CD4-positive, alpha-beta T cell (primary cell): Measurements from ENCODE around the gene RER1. TPM values are rescaled to one million over a fixed set of nuclear protein-coding genes. Genes with fewer than 3 reads are reported as not detected.

Source experiments
- ATAC-seq: fragments of 200-7000 bp; cut with Tn5 transposase; one replicate; pipeline ENCODE4 v1.10.0; 2022; ENCODE audit warnings: mild to moderate bottlenecking; ENCODE audit not compliant: poor library complexity
- CTCF ChIA-PET: fragments of 350-600 bp; sonication (Branson Sonifier 250); formaldehyde crosslinking; loops from one replicate; lab custom pipeline; 2021; ENCODE audit warnings: antibody characterized with exemption, inconsistent platforms; lab: Charles Lee
- POLR2A ChIA-PET: fragments of 350-600 bp; sonication (Branson Sonifier 250); formaldehyde crosslinking; loops from one replicate; lab custom pipeline; 2021; ENCODE audit warnings: antibody characterized with exemption, inconsistent platforms; lab: Charles Lee
- DNase-seq, 14 experiments: peaks; one replicate each; pipeline ENCODE4 v3.0.0-alpha.2; 2013 to 2020; ENCODE audit warnings: mixed read lengths in 2 of 14
- H3K27ac ChIP-seq, 2 donors: one replicate each; pipeline versions ENCODE4 v1.5.1 to v1.7.0; 2013; ENCODE audit warnings: low read length in 2 of 2, low read depth in 1 of 2, mild to moderate bottlenecking in 1 of 2
- H3K27me3 ChIP-seq, 2 experiments: 1 replicate in 1 of 2; 2 replicates in 1 of 2; pipeline versions ENCODE4 v1.6.1 to v1.7.0; 2013; ENCODE audit warnings: low read length in 2 of 2, control low read depth in 1 of 2, mild to moderate bottlenecking in 1 of 2, moderate library complexity in 1 of 2; ENCODE audit not compliant: insufficient read depth in 2 of 2, control insufficient read depth in 1 of 2
- H3K36me3 ChIP-seq: one replicate; pipeline ENCODE4 v1.6.1; 2013; ENCODE audit warnings: low read length, control low read depth; ENCODE audit not compliant: insufficient read depth
- H3K4me1 ChIP-seq: one replicate; pipeline ENCODE4 v1.6.1; 2013; ENCODE audit warnings: low read length, control low read depth; ENCODE audit not compliant: insufficient read depth
- H3K4me3 ChIP-seq: one replicate; pipeline ENCODE4 v1.5.1; 2013; ENCODE audit warnings: mild to moderate bottlenecking, low read length, moderate library complexity
- H3K9me3 ChIP-seq, 2 experiments: 1 replicate in 1 of 2; 2 replicates in 1 of 2; pipeline versions ENCODE4 v1.6.1 to v1.7.0; 2013; ENCODE audit warnings: low read length in 2 of 2, mild to moderate bottlenecking in 2 of 2, control low read depth in 1 of 2, moderate library complexity in 1 of 2; ENCODE audit not compliant: control insufficient read depth in 1 of 2, insufficient read depth in 1 of 2
- H3K27ac Mint-ChIP-seq: one replicate; pipeline ENCODE4 v1.8.0; 2020; ENCODE audit warnings: mixed read lengths
- H3K27me3 Mint-ChIP-seq: one replicate; pipeline ENCODE4 v1.8.0; 2021; ENCODE audit warnings: mixed read lengths
- H3K36me3 Mint-ChIP-seq: one replicate; pipeline ENCODE4 v1.8.0; 2021; ENCODE audit warnings: low read depth, mixed read lengths
- H3K4me1 Mint-ChIP-seq: one replicate; pipeline ENCODE4 v1.8.0; 2021; ENCODE audit warnings: low read depth, mixed read lengths
- H3K4me3 Mint-ChIP-seq: one replicate; pipeline ENCODE4 v1.8.0; 2020; ENCODE audit warnings: mild to moderate bottlenecking, mixed read lengths
- H3K9me3 Mint-ChIP-seq: one replicate; pipeline ENCODE4 v1.8.0; 2020; ENCODE audit warnings: mixed read lengths
- intact Hi-C, 2 experiments: fragments of 100-400 bp; cut with DNase I in 1 of 2; cut with micrococcal nuclease in 1 of 2; formaldehyde crosslinking; loops; one replicate each; pipeline versions ENCODE4 v1.15.1 to v1.9.0; 2023 to 2025; cut with DNase I, micrococcal nuclease
- total RNA-seq, 174 experiments: library from RNA in 2 of 174; stranded (reverse) in 2 of 174; gene quantifications; one replicate each; pipeline ENCODE4 v1.2.3 and lab custom pipeline; 2021 to 2026
- TF ChIP-seq, protein P1 (sequence below): fragments of 200-600 bp; IDR thresholded peaks from one replicate; pipeline ENCODE4 v1.8.0; 2022; ENCODE audit warnings: antibody characterized with exemption, mild to moderate bottlenecking

Gene RER1
- total RNA-seq, 2 experiments from 2014 or later, result 57.9 to 60.7 TPM

DNA sequence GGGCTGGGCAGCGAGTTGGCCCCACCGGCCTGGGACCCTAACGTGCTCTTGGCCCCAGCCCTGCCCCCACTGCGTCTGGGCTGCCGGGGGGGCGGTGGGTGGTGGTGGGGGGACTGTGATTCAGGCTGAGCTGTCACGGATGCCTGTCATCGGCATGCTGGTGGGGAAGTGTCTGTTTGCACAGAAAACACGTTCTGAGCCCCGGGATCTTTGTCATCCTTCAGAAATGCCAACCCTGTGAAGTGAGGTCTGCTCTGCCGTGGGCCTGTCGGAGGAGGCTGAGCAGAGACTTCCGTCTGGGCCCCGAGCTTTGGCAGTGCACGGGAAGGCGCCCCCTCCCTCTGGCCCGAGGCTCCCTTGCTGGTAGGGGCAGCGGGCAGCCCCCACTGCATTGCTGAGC lies 60.1 kb downstream of the RER1 start:
- no peaks in the 10 kb centered on the region for H3K9me3 ChIP-seq
- no peak overlapping the region for H3K27ac ChIP-seq
- Mint-ChIP-seq H3K27me3 (no peaks in the 10 kb centered on the region), H3K4me1 (no peaks in the 10 kb centered on the region), H3K4me3 (no peak overlapping the region), H3K9me3 (no peaks in the 10 kb centered on the region), H3K36me3 (no peaks in the 10 kb centered on the region), H3K27ac (no peak overlapping the region)
- intact Hi-C loops, result no loop called here
- ChIA-PET CTCF (no interaction called here), POLR2A (no interaction called here)
- TF ChIP-seq, protein P1, sequence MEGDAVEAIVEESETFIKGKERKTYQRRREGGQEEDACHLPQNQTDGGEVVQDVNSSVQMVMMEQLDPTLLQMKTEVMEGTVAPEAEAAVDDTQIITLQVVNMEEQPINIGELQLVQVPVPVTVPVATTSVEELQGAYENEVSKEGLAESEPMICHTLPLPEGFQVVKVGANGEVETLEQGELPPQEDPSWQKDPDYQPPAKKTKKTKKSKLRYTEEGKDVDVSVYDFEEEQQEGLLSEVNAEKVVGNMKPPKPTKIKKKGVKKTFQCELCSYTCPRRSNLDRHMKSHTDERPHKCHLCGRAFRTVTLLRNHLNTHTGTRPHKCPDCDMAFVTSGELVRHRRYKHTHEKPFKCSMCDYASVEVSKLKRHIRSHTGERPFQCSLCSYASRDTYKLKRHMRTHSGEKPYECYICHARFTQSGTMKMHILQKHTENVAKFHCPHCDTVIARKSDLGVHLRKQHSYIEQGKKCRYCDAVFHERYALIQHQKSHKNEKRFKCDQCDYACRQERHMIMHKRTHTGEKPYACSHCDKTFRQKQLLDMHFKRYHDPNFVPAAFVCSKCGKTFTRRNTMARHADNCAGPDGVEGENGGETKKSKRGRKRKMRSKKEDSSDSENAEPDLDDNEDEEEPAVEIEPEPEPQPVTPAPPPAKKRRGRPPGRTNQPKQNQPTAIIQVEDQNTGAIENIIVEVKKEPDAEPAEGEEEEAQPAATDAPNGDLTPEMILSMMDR, result no peak
- no peaks in the 10 kb centered on the region for H3K36me3 ChIP-seq
- ATAC-seq (no peak), DNase-seq (no peak)
- no peaks in the 10 kb centered on the region for H3K4me1 ChIP-seq
- H3K27me3 ChIP-seq, result no peaks in the 10 kb centered on the region
- H3K4me3 ChIP-seq, result no peak overlapping the region

DNA sequence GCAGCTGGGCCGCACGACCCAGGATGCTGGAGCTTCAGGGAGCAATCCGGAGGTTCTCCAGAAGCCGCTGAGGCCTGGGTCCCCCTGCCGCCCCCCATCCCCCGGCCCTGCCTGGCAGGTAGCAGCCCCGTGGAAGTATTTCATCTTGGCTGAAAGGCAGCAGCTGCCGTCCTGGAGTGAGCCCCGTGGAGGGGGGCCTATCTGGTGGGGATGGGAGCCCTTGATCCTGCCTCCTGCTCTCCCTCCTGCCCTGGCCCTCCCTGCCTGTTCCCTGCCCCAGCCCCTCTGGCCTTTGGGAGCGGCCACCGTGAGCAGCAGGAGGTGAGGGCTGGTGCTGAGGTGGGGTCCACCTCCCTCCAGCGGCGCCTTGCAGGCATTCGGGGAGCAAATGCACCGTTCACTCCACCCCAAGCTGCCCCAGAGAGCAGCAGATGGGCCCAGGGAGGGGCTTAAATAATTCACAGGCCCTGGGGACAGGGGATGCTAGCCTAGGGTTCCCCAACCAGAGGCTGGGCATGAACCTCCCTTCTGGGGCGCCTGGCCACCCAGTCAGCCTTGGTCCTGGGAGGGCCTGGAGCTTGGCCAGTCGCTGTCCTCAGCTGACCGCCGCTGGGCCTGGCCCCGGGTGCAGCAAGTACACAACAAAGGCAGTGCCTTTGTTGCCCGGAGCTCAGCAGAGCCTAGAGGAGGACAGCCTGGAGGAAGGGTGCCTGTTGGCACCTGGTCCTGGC lies 60.7 kb downstream of the RER1 start:
- Mint-ChIP-seq H3K27me3 (no peaks in the 10 kb centered on the region), H3K9me3 (no peaks in the 10 kb centered on the region), H3K27ac (no peak overlapping the region), H3K4me1 (no peaks in the 10 kb centered on the region), H3K36me3 (no peaks in the 10 kb centered on the region), H3K4me3 (no peak overlapping the region)
- Histone ChIP-seq H3K9me3 (no peaks in the 10 kb centered on the region), H3K4me1 (no peaks in the 10 kb centered on the region), H3K36me3 (no peaks in the 10 kb centered on the region), H3K27ac (no peak overlapping the region), H3K4me3 (no peak overlapping the region), H3K27me3 (no peaks in the 10 kb centered on the region)
- no peak for ATAC-seq
- TF ChIP-seq, protein P1, result no peak
- POLR2A ChIA-PET, result no interaction called here
- CTCF ChIA-PET, result no interaction called here
- no peak for DNase-seq
- intact Hi-C loops, result no loop called here

DNA sequence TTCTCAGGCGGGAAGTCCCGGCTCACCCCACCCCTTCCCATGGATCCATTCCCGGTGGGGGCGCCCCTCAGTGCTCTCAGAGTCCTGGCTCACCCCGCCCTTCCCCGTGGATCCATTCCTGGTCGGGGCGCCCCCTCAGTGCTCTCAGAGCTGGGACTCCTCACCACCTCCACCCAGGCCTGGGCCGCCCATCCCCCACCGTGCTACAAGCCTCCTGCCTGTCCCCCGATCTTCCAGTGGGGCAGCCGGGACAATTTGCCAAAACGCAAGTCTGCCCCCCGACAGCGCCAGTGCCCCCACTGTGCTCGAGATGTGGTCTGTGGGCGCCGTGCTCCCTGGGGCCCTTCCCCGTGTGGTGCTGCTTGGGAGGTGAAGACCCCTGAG lies 61.3 kb downstream of the RER1 start:
- ATAC-seq (no peak), DNase-seq (no peak)
- H3K4me3 Mint-ChIP-seq, result no peak overlapping the region
- TF ChIP-seq, protein P1, result no peak
- no peaks in the 10 kb centered on the region for H3K4me1 Mint-ChIP-seq
- Histone ChIP-seq H3K27me3 (no peaks in the 10 kb centered on the region), H3K4me3 (no peak overlapping the region), H3K4me1 (no peaks in the 10 kb centered on the region), H3K36me3 (no peaks in the 10 kb centered on the region), H3K9me3 (no peaks in the 10 kb centered on the region), H3K27ac (no peak overlapping the region)
- CTCF ChIA-PET, result no interaction called here
- no peak overlapping the region for H3K27ac Mint-ChIP-seq
- no peaks in the 10 kb centered on the region for H3K9me3 Mint-ChIP-seq
- POLR2A ChIA-PET, result no interaction called here
- intact Hi-C loops, result no loop called here
- H3K27me3 Mint-ChIP-seq, result no peaks in the 10 kb centered on the region
- no peaks in the 10 kb centered on the region for H3K36me3 Mint-ChIP-seq
